GM23338 (cell line): ENCODE data around the gene AOC1. TPM values are rescaled to one million over a fixed set of nuclear protein-coding genes. Genes with fewer than 3 reads are reported as not detected.

Experiments used
- ATAC-seq: fragments of 200-7000 bp; cut with Tn5 transposase; 3 replicates; pipeline ENCODE4 v1.9.1; 2020
- DNase-seq: peaks from one replicate; pipeline ENCODE4 v3.0.0-alpha.2; 2015; ENCODE audit warnings: low spot score
- H2AFZ ChIP-seq: fragments of 200-600 bp; sonication (generic); 2 replicates; pipeline ENCODE4 v1.8.0; 2016; ENCODE audit warnings: antibody characterized with exemption, mild to moderate bottlenecking, moderate library complexity
- H3F3A ChIP-seq: fragments of 200-600 bp; sonication (generic); replicated peaks from 2 replicates; pipeline ENCODE4 v1.8.0; 2017; ENCODE audit warnings: antibody characterized with exemption, mixed run types, low read depth
- H3K27ac ChIP-seq: fragments of 200-600 bp; sonication (generic); 2 replicates; pipeline ENCODE4 v1.6.1; 2016; ENCODE audit warnings: low read depth
- H3K27me3 ChIP-seq: fragments of 200-600 bp; sonication (generic); 2 replicates; pipeline ENCODE4 v1.8.0; 2016; ENCODE audit warnings: mild to moderate bottlenecking, mixed run types, moderate library complexity; ENCODE audit not compliant: insufficient read depth
- H3K36me3 ChIP-seq: fragments of 200-600 bp; sonication (generic); 2 replicates; pipeline ENCODE4 v1.8.0; 2016; ENCODE audit warnings: mild to moderate bottlenecking; ENCODE audit not compliant: insufficient read depth
- H3K4me1 ChIP-seq: fragments of 200-600 bp; sonication (generic); 2 replicates; pipeline ENCODE4 v1.8.0; 2016; ENCODE audit warnings: mild to moderate bottlenecking, moderate library complexity; ENCODE audit not compliant: insufficient read depth
- H3K4me2 ChIP-seq: fragments of 200-600 bp; sonication (generic); 2 replicates; pipeline ENCODE4 v1.7.1; 2017; ENCODE audit warnings: mixed run types
- H3K4me3 ChIP-seq: fragments of 200-600 bp; sonication (generic); 2 replicates; pipeline ENCODE4 v1.6.1; 2016; ENCODE audit warnings: mixed run types
- H3K79me2 ChIP-seq: fragments of 200-600 bp; sonication (generic); replicated peaks from 2 replicates; pipeline ENCODE4 v1.8.0; 2017; ENCODE audit warnings: mild to moderate bottlenecking; ENCODE audit not compliant: insufficient read depth
- H3K9me2 ChIP-seq: fragments of 200-600 bp; sonication (generic); 2 replicates; pipeline ENCODE4 v1.8.0; 2017; ENCODE audit not compliant: insufficient read depth
- H4K20me1 ChIP-seq: fragments of 200-600 bp; sonication (generic); replicated peaks from 2 replicates; pipeline ENCODE4 v1.8.0; 2017; ENCODE audit warnings: mild to moderate bottlenecking; ENCODE audit not compliant: insufficient read depth
- H3K27ac Mint-ChIP-seq: 2 replicates; pipeline ENCODE4 v1.8.0; 2020; ENCODE audit warnings: inconsistent platforms, mild to moderate bottlenecking, moderate library complexity, mixed read lengths
- H3K27me3 Mint-ChIP-seq: 3 replicates; pipeline ENCODE4 v1.8.0; 2022; ENCODE audit warnings: low read depth, mild to moderate bottlenecking, moderate library complexity, mixed read lengths, inconsistent platforms; ENCODE audit not compliant: insufficient read depth, poor library complexity
- H3K36me3 Mint-ChIP-seq: 3 replicates; pipeline ENCODE4 v1.8.0; 2021; ENCODE audit warnings: low read depth, mild to moderate bottlenecking, inconsistent platforms, moderate library complexity, mixed read lengths
- H3K4me1 Mint-ChIP-seq: 3 replicates; pipeline ENCODE4 v1.8.0; 2020; ENCODE audit warnings: mild to moderate bottlenecking, inconsistent platforms, mixed read lengths
- H3K4me3 Mint-ChIP-seq: 3 replicates; pipeline ENCODE4 v1.8.0; 2021; ENCODE audit warnings: moderate library complexity, mild to moderate bottlenecking, inconsistent platforms, mixed read lengths
- H3K9me3 Mint-ChIP-seq: 3 replicates; pipeline ENCODE4 v1.8.0; 2020; ENCODE audit warnings: moderate library complexity, mild to moderate bottlenecking, inconsistent platforms, mixed read lengths
- CREB1 ChIP-seq: fragments of 250-450 bp; sonication (Bioruptor Pico); IDR thresholded peaks from 2 replicates; pipeline ENCODE4 v1.5.0; 2020; ENCODE audit warnings: low read depth, mild to moderate bottlenecking, moderate library complexity
- CTCF ChIP-seq, 2 experiments: fragments of 200-600 bp in 1 of 2; sonication (generic) in 1 of 2; conservative IDR thresholded peaks; 2 replicates each; pipeline versions ENCODE4 v1.5.1 to v1.6.1; 2016 to 2017; ENCODE audit warnings: antibody characterized with exemption in 2 of 2, low read depth in 2 of 2, mild to moderate bottlenecking in 2 of 2, moderate library complexity in 1 of 2
- EZH2 ChIP-seq: fragments of 200-600 bp; sonication (generic); IDR thresholded peaks from one replicate; pipeline ENCODE4 v1.8.0; 2017; ENCODE audit warnings: antibody characterized with exemption, mild to moderate bottlenecking, low read depth; ENCODE audit not compliant: unreplicated experiment
- EZH2phosphoT487 ChIP-seq: fragments of 200-600 bp; sonication (generic); IDR thresholded peaks from one replicate; pipeline ENCODE4 v1.8.1; 2018; ENCODE audit warnings: antibody characterized with exemption; ENCODE audit not compliant: unreplicated experiment
- NANOG ChIP-seq: IDR thresholded peaks from 2 replicates; pipeline ENCODE4 v1.6.1; 2016; ENCODE audit warnings: antibody characterized with exemption, borderline replicate concordance
- REST ChIP-seq: IDR thresholded peaks from one replicate; pipeline ENCODE4 v1.6.1; 2018; ENCODE audit warnings: antibody characterized with exemption; ENCODE audit not compliant: unreplicated experiment
- ZNF114 ChIP-seq: fragments of 250-450 bp; sonication (Bioruptor Pico); IDR thresholded peaks from 2 replicates; pipeline ENCODE4 v1.5.0; 2020; ENCODE audit warnings: mild to moderate bottlenecking, moderate library complexity
- ZNF331 ChIP-seq: fragments of 250-450 bp; sonication (Bioruptor Pico); IDR thresholded peaks from 2 replicates; pipeline ENCODE4 v1.5.0; 2020; ENCODE audit warnings: low read depth, mild to moderate bottlenecking, moderate library complexity
- polyA plus RNA-seq: library from polyadenylated mRNA; unstranded; fragments of >200 nt; fragmentation: Nextera tagmentation; extraction: Ambion mirVana; gene quantifications from 2 replicates; pipeline ENCODE4 v1.2.1, GENCODE V29; 2016
- total RNA-seq: library from RNA; depleted of rRNA; stranded (reverse); fragments of >200 nt; shearing (Covaris generic); gene quantifications from 2 replicates; pipeline ENCODE4 v1.2.3, GENCODE V29; 2014

AOC1 gene
- total and polyA plus RNA-seq, 2 experiments from 2014 or later = not detected

- no peak for ATAC-seq
- Histone ChIP-seq H3K4me2 (no peak overlapping the region), H4K20me1 (no peaks in the 10 kb centered on the region), H3K9me2 (no peaks in the 10 kb centered on the region), H2AFZ (no peak overlapping the region), H3K4me3 (no peak overlapping the region), H3K27me3 (no peaks in the 10 kb centered on the region), H3K4me1 (peaks cover 11% of the 10 kb centered on the region; the same call in 1 of the 2 replicates), H3F3A (no peaks in the 10 kb centered on the region), H3K79me2 (no peaks in the 10 kb centered on the region), H3K27ac (no peak overlapping the region), H3K36me3 (no peaks in the 10 kb centered on the region)
- no peak overlapping the region for H3K4me3 Mint-ChIP-seq
- H3K27me3 Mint-ChIP-seq = peaks cover 38% of the 10 kb centered on the region
- H3K27ac Mint-ChIP-seq = no peak overlapping the region
- TF ChIP-seq CREB1 (CRISPR knock-in tag) (no peak), CTCF (conservative IDR thresholded peaks at IDR 0.05; ENCODE audit: low read depth in 2 of 2) (no peak)
- no peaks in the 10 kb centered on the region; the same call in 2 of the 3 replicates for H3K9me3 Mint-ChIP-seq
- peaks cover 21% of the 10 kb centered on the region for H3K4me1 Mint-ChIP-seq
- no peaks in the 10 kb centered on the region; the same call in 2 of the 3 replicates for H3K36me3 Mint-ChIP-seq
- no peak for DNase-seq
These were observed 51.3 kb downstream of the AOC1 start for GRCh38 chr7:150903606-150904005.

DNA sequence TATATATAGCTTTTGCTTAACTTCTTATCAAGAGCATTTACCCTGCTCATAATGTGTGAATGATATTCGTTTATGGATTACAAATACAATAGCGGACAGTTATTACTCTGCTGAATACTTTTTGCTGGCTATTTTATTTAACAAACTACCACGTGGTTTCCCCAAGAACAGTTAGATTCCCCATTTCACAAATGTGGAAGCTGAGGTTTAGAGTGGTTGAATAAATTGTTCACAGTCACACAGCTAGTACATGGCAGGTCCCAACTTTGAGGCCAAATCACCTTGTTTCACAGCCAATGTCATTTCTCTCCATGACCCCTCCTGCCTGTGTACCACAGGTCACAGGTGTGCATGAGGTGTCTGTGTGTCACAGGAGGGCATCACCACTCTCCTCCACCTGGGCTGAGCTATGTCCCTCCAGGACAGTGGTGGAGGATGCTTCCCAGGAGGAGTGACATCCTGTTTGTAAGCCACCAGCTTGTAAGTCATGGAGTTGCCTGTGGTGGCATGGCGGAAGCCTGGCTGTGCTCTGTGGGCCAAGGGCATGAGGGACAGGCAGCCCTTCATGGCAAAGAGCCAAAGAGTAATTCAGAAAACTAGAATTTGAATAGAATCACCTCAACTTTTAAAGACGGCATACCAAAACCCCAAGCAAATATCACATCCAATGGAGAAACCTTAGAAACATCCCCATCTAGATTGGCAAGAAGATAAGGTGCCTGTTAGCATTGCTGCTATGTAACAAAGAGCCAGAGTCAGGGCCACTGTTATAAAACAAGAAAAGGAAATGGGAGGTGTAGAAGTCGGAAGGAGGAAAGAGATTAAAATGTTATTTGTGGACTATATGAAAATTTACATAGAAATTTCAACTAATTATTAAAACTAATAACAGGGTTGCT lies 51.9 kb downstream of the AOC1 start:
- no peaks in the 10 kb centered on the region for H3F3A ChIP-seq
- H3K27ac ChIP-seq = no peak overlapping the region
- Mint-ChIP-seq H3K36me3 (no peaks in the 10 kb centered on the region; the same call in 2 of the 3 replicates), H3K9me3 (no peaks in the 10 kb centered on the region; the same call in 1 of the 3 replicates), H3K27ac (no peak overlapping the region), H3K27me3 (peaks cover 34% of the 10 kb centered on the region), H3K4me1 (peaks cover 21% of the 10 kb centered on the region), H3K4me3 (no peak overlapping the region)
- DNase-seq (no peak), ATAC-seq (no peak)
- H2AFZ ChIP-seq = no peak overlapping the region
- H3K9me2 ChIP-seq = no peaks in the 10 kb centered on the region
- H3K27me3 ChIP-seq = no peaks in the 10 kb centered on the region
- H3K79me2 ChIP-seq = no peaks in the 10 kb centered on the region
- no peaks in the 10 kb centered on the region for H4K20me1 ChIP-seq
- H3K4me2 ChIP-seq = no peak overlapping the region
- H3K4me1 ChIP-seq = peaks cover 11% of the 10 kb centered on the region; the same call in 1 of the 2 replicates
- no peak overlapping the region for H3K4me3 ChIP-seq
- no peaks in the 10 kb centered on the region for H3K36me3 ChIP-seq
- TF ChIP-seq CREB1 (CRISPR knock-in tag) (no peak), REST (no peak), ZNF331 (CRISPR knock-in tag) (no peak), NANOG (no peak), EZH2 (no peak), ZNF114 (no peak), EZH2phosphoT487 (no peak)
